Hepatocyte (in vitro differentiated cells): ENCODE results near the gene SSBP3.

ENCODE experiments used
- EZH2 ChIP-seq: fragments of 200-600 bp; sonication (generic); IDR thresholded peaks from 2 replicates; pipeline ENCODE4 v1.6.1; 2016; ENCODE audit warnings: antibody characterized with exemption, mild to moderate bottlenecking, borderline replicate concordance
- EZH2phosphoT487 ChIP-seq: fragments of 200-600 bp; sonication (generic); IDR thresholded peaks from one replicate; pipeline ENCODE4 v1.6.1; 2018; ENCODE audit warnings: antibody characterized with exemption, mild to moderate bottlenecking, low read depth, moderate library complexity; ENCODE audit not compliant: unreplicated experiment, severe bottlenecking
- TF ChIP-seq, protein P1 (sequence below): fragments of 200-600 bp; sonication (generic); IDR thresholded peaks from 2 replicates; pipeline ENCODE4 v1.5.1; 2016; ENCODE audit warnings: antibody characterized with exemption, mild to moderate bottlenecking; ENCODE audit not compliant: poor library complexity

DNA sequence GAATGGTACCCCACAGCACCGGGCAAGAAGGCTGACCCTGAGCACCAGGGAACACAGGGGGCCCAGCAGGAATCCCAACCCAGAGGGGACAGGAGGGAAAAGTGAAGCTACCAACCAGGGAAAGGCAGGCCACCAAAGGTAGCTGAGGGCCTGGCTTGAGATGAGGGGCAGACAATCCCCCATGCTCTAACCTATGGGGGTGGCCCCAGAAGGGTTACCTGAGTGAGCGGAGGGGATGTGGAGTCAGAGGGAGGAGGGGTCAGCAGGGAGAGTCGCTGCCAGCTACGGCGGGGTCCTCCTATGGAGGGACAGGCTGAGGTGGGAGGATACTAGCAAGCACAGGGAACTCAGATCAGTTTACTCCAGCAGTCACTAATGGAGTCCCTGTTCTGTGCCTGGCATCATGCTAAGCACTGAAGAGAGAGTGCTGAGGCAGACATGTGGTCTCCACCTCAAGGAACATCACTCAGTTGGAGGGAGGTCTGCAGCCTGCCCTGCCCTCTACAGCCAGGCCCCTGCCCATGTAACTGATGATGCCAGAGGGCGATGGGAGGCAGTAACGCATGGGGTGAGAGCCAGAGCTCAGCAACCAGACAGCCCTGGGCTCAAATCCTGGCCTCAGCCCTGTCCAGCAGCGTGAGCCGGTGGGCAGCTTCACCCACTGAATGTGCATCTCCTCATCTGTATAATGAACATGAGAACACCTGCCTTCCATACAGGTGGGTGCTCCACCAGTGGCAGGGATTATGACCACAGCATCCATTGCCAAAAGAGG, 227.7 kb downstream of the SSBP3 start:
- TF ChIP-seq, protein P1, sequence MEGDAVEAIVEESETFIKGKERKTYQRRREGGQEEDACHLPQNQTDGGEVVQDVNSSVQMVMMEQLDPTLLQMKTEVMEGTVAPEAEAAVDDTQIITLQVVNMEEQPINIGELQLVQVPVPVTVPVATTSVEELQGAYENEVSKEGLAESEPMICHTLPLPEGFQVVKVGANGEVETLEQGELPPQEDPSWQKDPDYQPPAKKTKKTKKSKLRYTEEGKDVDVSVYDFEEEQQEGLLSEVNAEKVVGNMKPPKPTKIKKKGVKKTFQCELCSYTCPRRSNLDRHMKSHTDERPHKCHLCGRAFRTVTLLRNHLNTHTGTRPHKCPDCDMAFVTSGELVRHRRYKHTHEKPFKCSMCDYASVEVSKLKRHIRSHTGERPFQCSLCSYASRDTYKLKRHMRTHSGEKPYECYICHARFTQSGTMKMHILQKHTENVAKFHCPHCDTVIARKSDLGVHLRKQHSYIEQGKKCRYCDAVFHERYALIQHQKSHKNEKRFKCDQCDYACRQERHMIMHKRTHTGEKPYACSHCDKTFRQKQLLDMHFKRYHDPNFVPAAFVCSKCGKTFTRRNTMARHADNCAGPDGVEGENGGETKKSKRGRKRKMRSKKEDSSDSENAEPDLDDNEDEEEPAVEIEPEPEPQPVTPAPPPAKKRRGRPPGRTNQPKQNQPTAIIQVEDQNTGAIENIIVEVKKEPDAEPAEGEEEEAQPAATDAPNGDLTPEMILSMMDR = no peak
- TF ChIP-seq EZH2 = no peak
- TF ChIP-seq EZH2phosphoT487 = no peak
